RWPE2 (cell line): ENCODE measurements around the gene TANC1.

Experiments
- ATAC-seq: fragments of 200-7000 bp; cut with Tn5 transposase; 3 replicates; pipeline ENCODE4 v1.9.1; 2021; ENCODE audit warnings: low read depth
- DNase-seq: peaks from one replicate; pipeline ENCODE4 v3.0.0-alpha.2; 2020; ENCODE audit warnings: low spot score
- H3K27ac ChIP-seq: fragments of 450-650 bp; 2 replicates; pipeline ENCODE4 v1.5.1; 2017; ENCODE audit warnings: mild to moderate bottlenecking; ENCODE audit not compliant: poor library complexity, severe bottlenecking
- H3K27me3 ChIP-seq: fragments of 250-450 bp; sonication (Bioruptor Pico); 2 replicates; pipeline ENCODE4 v1.5.1; 2021; ENCODE audit warnings: mild to moderate bottlenecking, moderate library complexity; ENCODE audit not compliant: insufficient read depth, poor library complexity, severe bottlenecking
- H3K36me3 ChIP-seq: fragments of 250-450 bp; sonication (Bioruptor Pico); 2 replicates; pipeline ENCODE4 v1.5.1; 2020; ENCODE audit warnings: low read depth, mild to moderate bottlenecking, moderate library complexity
- H3K4me1 ChIP-seq: fragments of 250-450 bp; sonication (Bioruptor Pico); 2 replicates; pipeline ENCODE4 v1.5.1; 2021; ENCODE audit warnings: mild to moderate bottlenecking, moderate library complexity; ENCODE audit not compliant: insufficient read depth, poor library complexity, severe bottlenecking
- H3K4me3 ChIP-seq: fragments of 250-450 bp; sonication (Bioruptor Pico); 2 replicates; pipeline ENCODE4 v1.5.1; 2021; ENCODE audit warnings: mild to moderate bottlenecking, moderate library complexity; ENCODE audit not compliant: severe bottlenecking
- H3K9me3 ChIP-seq: fragments of 250-450 bp; sonication (Bioruptor Pico); 2 replicates; pipeline ENCODE4 v1.5.1; 2021; ENCODE audit warnings: mild to moderate bottlenecking, moderate library complexity; ENCODE audit not compliant: severe bottlenecking
- TF ChIP-seq, protein P1 (sequence below): fragments of 450-650 bp; IDR thresholded peaks from one replicate; pipeline ENCODE4 v1.5.1; 2017; ENCODE audit warnings: mild to moderate bottlenecking, moderate library complexity; ENCODE audit not compliant: poor library complexity, severe bottlenecking

The TANC1 gene

GRCh38 chr2:159192371-159192918 is 224.0 kb downstream of the TANC1 start:
- ATAC-seq = no peak

GRCh38 chr2:159193791-159194190 is 225.4 kb downstream of the TANC1 start:
- Histone ChIP-seq H3K36me3 (peaks cover 86% of the 10 kb centered on the region), H3K9me3 (no peaks in the 10 kb centered on the region), H3K27ac (no peak overlapping the region), H3K27me3 (no peaks in the 10 kb centered on the region), H3K4me3 (no peak overlapping the region), H3K4me1 (no peaks in the 10 kb centered on the region)
- DNase-seq = no peak
- TF ChIP-seq, protein P1, sequence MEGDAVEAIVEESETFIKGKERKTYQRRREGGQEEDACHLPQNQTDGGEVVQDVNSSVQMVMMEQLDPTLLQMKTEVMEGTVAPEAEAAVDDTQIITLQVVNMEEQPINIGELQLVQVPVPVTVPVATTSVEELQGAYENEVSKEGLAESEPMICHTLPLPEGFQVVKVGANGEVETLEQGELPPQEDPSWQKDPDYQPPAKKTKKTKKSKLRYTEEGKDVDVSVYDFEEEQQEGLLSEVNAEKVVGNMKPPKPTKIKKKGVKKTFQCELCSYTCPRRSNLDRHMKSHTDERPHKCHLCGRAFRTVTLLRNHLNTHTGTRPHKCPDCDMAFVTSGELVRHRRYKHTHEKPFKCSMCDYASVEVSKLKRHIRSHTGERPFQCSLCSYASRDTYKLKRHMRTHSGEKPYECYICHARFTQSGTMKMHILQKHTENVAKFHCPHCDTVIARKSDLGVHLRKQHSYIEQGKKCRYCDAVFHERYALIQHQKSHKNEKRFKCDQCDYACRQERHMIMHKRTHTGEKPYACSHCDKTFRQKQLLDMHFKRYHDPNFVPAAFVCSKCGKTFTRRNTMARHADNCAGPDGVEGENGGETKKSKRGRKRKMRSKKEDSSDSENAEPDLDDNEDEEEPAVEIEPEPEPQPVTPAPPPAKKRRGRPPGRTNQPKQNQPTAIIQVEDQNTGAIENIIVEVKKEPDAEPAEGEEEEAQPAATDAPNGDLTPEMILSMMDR = no peak
- no peak for ATAC-seq

More at GRCh38 chr2:159192371-159192918, 224.0 kb downstream of the TANC1 start:
- no peak for DNase-seq
- Histone ChIP-seq H3K4me3 (no peak overlapping the region), H3K27me3 (no peaks in the 10 kb centered on the region), H3K36me3 (peaks cover 86% of the 10 kb centered on the region), H3K9me3 (no peaks in the 10 kb centered on the region), H3K4me1 (no peaks in the 10 kb centered on the region), H3K27ac (no peak overlapping the region)
- TF ChIP-seq, protein P1 = no peak

DNA sequence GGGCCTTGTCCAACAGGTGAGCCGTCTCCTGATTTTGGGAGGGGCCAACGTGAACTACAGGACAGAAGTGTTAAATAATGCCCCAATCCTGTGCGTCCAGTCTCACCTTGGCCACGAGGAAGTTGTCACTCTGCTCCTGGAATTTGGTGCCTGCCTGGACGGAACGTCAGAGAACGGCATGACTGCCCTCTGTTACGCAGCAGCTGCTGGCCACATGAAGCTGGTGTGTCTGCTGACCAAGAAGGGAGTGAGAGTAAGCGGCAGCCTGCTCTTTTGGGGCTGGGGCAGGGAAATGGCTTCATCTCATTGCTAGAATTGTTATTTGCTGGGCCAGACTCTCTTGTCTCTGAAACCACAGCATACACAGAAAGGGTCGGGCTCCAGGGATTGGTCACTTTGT is 225.8 kb downstream of the TANC1 start:
- no peak overlapping the region for H3K27ac ChIP-seq
- no peaks in the 10 kb centered on the region for H3K4me1 ChIP-seq
- no peaks in the 10 kb centered on the region for H3K27me3 ChIP-seq
- H3K36me3 ChIP-seq = peaks cover 86% of the 10 kb centered on the region
- no peaks in the 10 kb centered on the region for H3K9me3 ChIP-seq
- DNase-seq = no peak
- H3K4me3 ChIP-seq = no peak overlapping the region
- TF ChIP-seq, protein P1 = no peak
- ATAC-seq = no peak

GRCh38 chr2:159195697-159196096 is 227.3 kb downstream of the TANC1 start:
- Histone ChIP-seq H3K9me3 (no peaks in the 10 kb centered on the region), H3K27me3 (no peaks in the 10 kb centered on the region), H3K27ac (no peak overlapping the region), H3K4me3 (no peak overlapping the region), H3K4me1 (no peaks in the 10 kb centered on the region), H3K36me3 (peaks cover 83% of the 10 kb centered on the region)
- DNase-seq = no peak
- TF ChIP-seq, protein P1 = no peak
- no peak for ATAC-seq

GRCh38 chr2:159196393-159196925 is 228.0 kb downstream of the TANC1 start:
- DNase-seq = no peak
- peaks cover 80% of the 10 kb centered on the region for H3K36me3 ChIP-seq

More at GRCh38 chr2:159196393-159196925, 228.0 kb downstream of the TANC1 start:
- Histone ChIP-seq H3K9me3 (no peaks in the 10 kb centered on the region), H3K27me3 (no peaks in the 10 kb centered on the region), H3K4me3 (no peak overlapping the region), H3K4me1 (no peaks in the 10 kb centered on the region), H3K27ac (no peak overlapping the region)
- TF ChIP-seq, protein P1 = no peak
- ATAC-seq = no peak
